HG02763 (cell line): ENCODE results near the gene DPH6.
"Not testable (repeated sequence)": the region's sequence is repeated elsewhere in the genome, so short reads cannot be mapped to it uniquely, and the experiment has no call there.

Experiments
- ATAC-seq: cut with Tn5 transposase; IDR thresholded peaks from one replicate; pipeline ENCODE4 v1.9.1; 2021; ENCODE audit warnings: mild to moderate bottlenecking, moderate library complexity; ENCODE audit not compliant: unreplicated experiment

The DPH6 gene

GRCh38 chr15:35351059-35351458, 194.9 kb downstream of the DPH6 start:
- no peak for ATAC-seq

- no peak for ATAC-seq
Observed at GRCh38 chr15:35349916-35350315, 196.0 kb downstream of the DPH6 start.

GRCh38 chr15:35330916-35331315, 215.0 kb downstream of the DPH6 start:
- ATAC-seq = no peak

- no peak for ATAC-seq
Observed at GRCh38 chr15:35330048-35330695, 215.8 kb downstream of the DPH6 start.

- no peak for ATAC-seq
Observed at GRCh38 chr15:35329521-35329961, 216.4 kb downstream of the DPH6 start.

GRCh38 chr15:35328836-35329235, 217.1 kb downstream of the DPH6 start:
- ATAC-seq = not testable (repeated sequence)

GRCh38 chr15:35327789-35328188, 218.2 kb downstream of the DPH6 start:
- no peak for ATAC-seq

GRCh38 chr15:35325374-35325941, 220.5 kb downstream of the DPH6 start:
- ATAC-seq = no peak

GRCh38 chr15:35323141-35323540, 222.8 kb downstream of the DPH6 start:
- ATAC-seq = no peak

GRCh38 chr15:35321926-35322325, 224.0 kb downstream of the DPH6 start:
- ATAC-seq = no peak

- ATAC-seq = no peak
Observed at GRCh38 chr15:35320911-35321310, 225.1 kb downstream of the DPH6 start.
